Smooth muscle cell (in vitro differentiated cells): ENCODE measurements around the gene FRMD1. TPM values are rescaled to one million over a fixed set of nuclear protein-coding genes. Genes with fewer than 3 reads are reported as not detected.

Source experiments
- DNase-seq: peaks from one replicate; lab custom pipeline; 2025; ENCODE audit not compliant: unreplicated experiment; lab: John Stamatoyannopoulos, UW
- H2AFZ ChIP-seq: fragments of 200-600 bp; sonication (generic); 2 replicates; pipeline ENCODE4 v1.6.0; 2016; ENCODE audit warnings: antibody characterized with exemption, low read depth, mild to moderate bottlenecking
- H3F3A ChIP-seq: fragments of 200-600 bp; sonication (generic); 2 replicates; pipeline ENCODE4 v1.6.0; 2017; ENCODE audit warnings: antibody characterized with exemption, low read depth
- H3K27ac ChIP-seq: fragments of 200-600 bp; sonication (generic); 2 replicates; pipeline ENCODE4 v1.5.1; 2016; ENCODE audit warnings: low read depth, mild to moderate bottlenecking
- H3K27me3 ChIP-seq: fragments of 200-600 bp; sonication (generic); 2 replicates; pipeline ENCODE4 v1.6.1; 2016; ENCODE audit warnings: low read depth, mild to moderate bottlenecking
- H3K36me3 ChIP-seq: fragments of 200-600 bp; sonication (generic); 2 replicates; pipeline ENCODE4 v1.5.1; 2016; ENCODE audit warnings: low read depth
- H3K4me1 ChIP-seq: fragments of 200-600 bp; sonication (generic); 2 replicates; pipeline ENCODE4 v1.5.1; 2016; ENCODE audit warnings: low read depth
- H3K4me2 ChIP-seq: fragments of 200-600 bp; sonication (generic); 2 replicates; pipeline ENCODE4 v1.6.0; 2016; ENCODE audit warnings: mild to moderate bottlenecking
- H3K4me3 ChIP-seq: fragments of 200-600 bp; sonication (generic); 2 replicates; pipeline ENCODE4 v1.5.1; 2016; ENCODE audit warnings: mild to moderate bottlenecking
- H3K79me2 ChIP-seq: fragments of 200-600 bp; sonication (generic); 2 replicates; pipeline ENCODE4 v1.6.0; 2016; ENCODE audit warnings: low read depth, mild to moderate bottlenecking
- H3K9ac ChIP-seq: fragments of 200-600 bp; sonication (generic); 2 replicates; pipeline ENCODE4 v1.6.0; 2016; ENCODE audit warnings: low read depth
- H3K9me3 ChIP-seq: fragments of 200-600 bp; sonication (generic); replicated peaks from 2 replicates; pipeline ENCODE4 v1.5.1; 2016; ENCODE audit warnings: low read depth
- H4K20me1 ChIP-seq: fragments of 200-600 bp; sonication (generic); 2 replicates; pipeline ENCODE4 v1.6.0; 2016; ENCODE audit warnings: low read depth
- WGBS: methylation state at CpG from one replicate; pipeline ENCODE4 v1.1.7; 2016; ENCODE audit warnings: low lambda C conversion rate; 5-methylcytosine and 5-hydroxymethylcytosine counted together
- polyA plus RNA-seq: library from polyadenylated mRNA; unstranded; fragments of >200 nt; fragmentation: Nextera tagmentation; extraction: Ambion mirVana; gene quantifications from 2 replicates; pipeline ENCODE4 v1.2.1, GENCODE V29; 2016
- total RNA-seq: library from RNA; depleted of rRNA; stranded (reverse); fragments of >200 nt; gene quantifications from 2 replicates; pipeline ENCODE4 v1.2.3, GENCODE V29; 2014
- TF ChIP-seq, protein P1 (sequence below): fragments of 200-600 bp; sonication (generic); IDR thresholded peaks from 2 replicates; pipeline ENCODE4 v1.5.1; 2017; ENCODE audit warnings: borderline replicate concordance, mild to moderate bottlenecking, antibody characterized with exemption; ENCODE audit not compliant: insufficient read depth, poor library complexity, severe bottlenecking

Gene FRMD1
- total and polyA plus RNA-seq, 2 experiments from 2014 or later, result not detected

DNA sequence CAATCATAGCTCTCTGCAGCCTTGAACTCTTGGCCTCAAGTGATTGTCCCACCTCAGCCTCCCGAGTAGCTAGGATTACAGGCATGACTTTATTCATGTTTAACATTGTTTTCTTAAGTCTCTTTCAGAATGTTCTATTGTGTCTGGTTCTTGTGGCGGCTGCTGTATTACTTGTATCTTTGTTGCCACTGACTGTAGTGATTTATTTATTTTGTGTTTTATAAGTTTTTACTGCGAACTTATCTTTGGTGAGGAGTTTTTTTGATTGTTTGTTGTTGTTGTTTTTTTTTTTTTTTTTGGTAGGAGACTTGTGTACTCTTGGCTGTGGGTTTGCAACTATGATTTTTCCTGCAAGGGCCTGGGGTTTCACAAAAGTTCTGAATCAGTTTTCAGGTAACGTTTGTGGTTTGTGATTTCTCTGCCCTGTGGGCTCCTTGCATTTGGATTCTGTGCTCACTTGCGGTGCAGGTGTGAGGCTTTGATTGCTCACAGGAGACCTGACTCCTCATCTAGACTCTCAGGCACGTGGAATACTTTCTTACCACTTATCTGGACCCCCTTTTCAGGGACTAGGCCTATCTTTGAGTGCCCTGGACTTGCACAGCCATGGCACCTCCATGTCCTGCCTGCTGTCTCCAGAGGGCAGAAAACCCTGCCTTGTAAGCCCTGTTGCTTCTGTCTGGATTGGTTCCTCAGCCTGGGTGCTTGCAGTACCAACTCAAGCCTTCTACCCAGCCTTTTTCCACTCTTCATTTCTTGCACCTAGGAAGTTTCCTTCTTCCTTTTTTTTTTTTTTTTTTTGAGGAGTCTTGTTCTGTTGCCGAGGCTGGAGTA, 56.3 kb downstream of the FRMD1 start:
- no peak overlapping the region for H3K27ac ChIP-seq
- no peaks in the 10 kb centered on the region for H3K9me3 ChIP-seq
- no peak overlapping the region for H3K4me3 ChIP-seq
- H3K4me1 ChIP-seq, result no peaks in the 10 kb centered on the region
- no peak overlapping the region for H3K9ac ChIP-seq
- whole genome bisulfite sequencing, result 77% methylated on average over 7 of the region's 7 CpGs
- H4K20me1 ChIP-seq, result no peaks in the 10 kb centered on the region
- no peak overlapping the region for H2AFZ ChIP-seq
- no peaks in the 10 kb centered on the region for H3K27me3 ChIP-seq
- no peak for DNase-seq
- no peaks in the 10 kb centered on the region for H3F3A ChIP-seq
- H3K4me2 ChIP-seq, result no peak overlapping the region
- no peaks in the 10 kb centered on the region for H3K79me2 ChIP-seq
- TF ChIP-seq, protein P1, sequence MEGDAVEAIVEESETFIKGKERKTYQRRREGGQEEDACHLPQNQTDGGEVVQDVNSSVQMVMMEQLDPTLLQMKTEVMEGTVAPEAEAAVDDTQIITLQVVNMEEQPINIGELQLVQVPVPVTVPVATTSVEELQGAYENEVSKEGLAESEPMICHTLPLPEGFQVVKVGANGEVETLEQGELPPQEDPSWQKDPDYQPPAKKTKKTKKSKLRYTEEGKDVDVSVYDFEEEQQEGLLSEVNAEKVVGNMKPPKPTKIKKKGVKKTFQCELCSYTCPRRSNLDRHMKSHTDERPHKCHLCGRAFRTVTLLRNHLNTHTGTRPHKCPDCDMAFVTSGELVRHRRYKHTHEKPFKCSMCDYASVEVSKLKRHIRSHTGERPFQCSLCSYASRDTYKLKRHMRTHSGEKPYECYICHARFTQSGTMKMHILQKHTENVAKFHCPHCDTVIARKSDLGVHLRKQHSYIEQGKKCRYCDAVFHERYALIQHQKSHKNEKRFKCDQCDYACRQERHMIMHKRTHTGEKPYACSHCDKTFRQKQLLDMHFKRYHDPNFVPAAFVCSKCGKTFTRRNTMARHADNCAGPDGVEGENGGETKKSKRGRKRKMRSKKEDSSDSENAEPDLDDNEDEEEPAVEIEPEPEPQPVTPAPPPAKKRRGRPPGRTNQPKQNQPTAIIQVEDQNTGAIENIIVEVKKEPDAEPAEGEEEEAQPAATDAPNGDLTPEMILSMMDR, result no peak
- H3K36me3 ChIP-seq, result no peaks in the 10 kb centered on the region

DNA sequence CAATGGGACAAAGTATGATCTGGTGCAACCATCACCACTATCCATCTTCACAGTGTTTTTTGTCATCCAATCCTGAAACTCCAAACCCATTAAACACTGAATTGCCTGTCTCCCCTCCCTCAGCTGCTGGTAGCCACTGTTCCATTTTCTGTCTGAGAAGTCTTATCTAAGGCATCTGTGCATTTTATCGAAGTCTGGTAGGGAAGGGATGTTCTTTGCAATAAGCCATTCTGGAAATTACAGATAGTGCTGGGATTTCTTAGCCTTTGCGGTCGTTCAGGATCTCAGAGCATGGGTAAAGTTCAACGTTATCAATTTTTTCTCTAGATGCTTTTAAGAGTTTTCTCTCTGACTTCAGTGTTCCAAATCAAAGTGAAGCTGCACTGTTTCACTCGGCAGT, 57.4 kb downstream of the FRMD1 start:
- H3K9ac ChIP-seq, result no peak overlapping the region
- no peaks in the 10 kb centered on the region for H3K27me3 ChIP-seq
- no peaks in the 10 kb centered on the region for H3K4me1 ChIP-seq
- H2AFZ ChIP-seq, result peak overlapping the region; percentile 51
- H3K4me3 ChIP-seq, result no peak overlapping the region
- H3K4me2 ChIP-seq, result no peak overlapping the region
- WGBS, result 21% methylated on average over 5 of the region's 5 CpGs
- no peaks in the 10 kb centered on the region for H3K36me3 ChIP-seq
- no peaks in the 10 kb centered on the region for H3F3A ChIP-seq
- no peaks in the 10 kb centered on the region for H3K79me2 ChIP-seq
- H3K9me3 ChIP-seq, result no peaks in the 10 kb centered on the region
- no peak overlapping the region for H3K27ac ChIP-seq
- DNase-seq, result no peak
- no peaks in the 10 kb centered on the region for H4K20me1 ChIP-seq
- TF ChIP-seq, protein P1, result no peak

DNA sequence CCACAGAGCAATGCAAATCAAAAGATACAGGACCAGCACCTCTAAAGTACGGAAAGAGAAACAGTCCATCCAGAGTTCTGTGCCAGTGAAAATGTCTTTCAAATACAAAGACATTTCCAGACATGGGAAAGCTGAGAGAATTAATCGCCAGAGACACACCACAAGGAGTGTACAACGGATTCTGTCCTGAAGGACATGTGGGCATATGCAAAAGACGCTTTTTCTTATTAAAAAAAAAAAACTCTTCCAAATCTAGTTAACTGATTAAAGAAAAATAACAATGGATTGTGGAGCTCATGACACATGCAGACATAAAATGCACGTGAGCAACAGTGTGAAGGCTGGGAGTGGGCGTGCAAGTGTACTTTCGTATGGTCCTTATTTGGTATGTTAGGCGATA, 58.8 kb downstream of the FRMD1 start:
- H3K9ac ChIP-seq, result no peak overlapping the region
- H3K4me1 ChIP-seq, result no peaks in the 10 kb centered on the region
- WGBS, result 92% methylated on average over 8 of the region's 8 CpGs
- H3K27ac ChIP-seq, result no peak overlapping the region
- H4K20me1 ChIP-seq, result no peaks in the 10 kb centered on the region
- no peak overlapping the region for H2AFZ ChIP-seq
- DNase-seq, result no peak
- H3K9me3 ChIP-seq, result peaks cover 3% of the 10 kb centered on the region
- TF ChIP-seq, protein P1, result no peak
- no peaks in the 10 kb centered on the region for H3F3A ChIP-seq
- H3K36me3 ChIP-seq, result no peaks in the 10 kb centered on the region
- no peak overlapping the region for H3K4me3 ChIP-seq
- H3K27me3 ChIP-seq, result no peaks in the 10 kb centered on the region
- no peaks in the 10 kb centered on the region for H3K79me2 ChIP-seq
- H3K4me2 ChIP-seq, result no peak overlapping the region

DNA sequence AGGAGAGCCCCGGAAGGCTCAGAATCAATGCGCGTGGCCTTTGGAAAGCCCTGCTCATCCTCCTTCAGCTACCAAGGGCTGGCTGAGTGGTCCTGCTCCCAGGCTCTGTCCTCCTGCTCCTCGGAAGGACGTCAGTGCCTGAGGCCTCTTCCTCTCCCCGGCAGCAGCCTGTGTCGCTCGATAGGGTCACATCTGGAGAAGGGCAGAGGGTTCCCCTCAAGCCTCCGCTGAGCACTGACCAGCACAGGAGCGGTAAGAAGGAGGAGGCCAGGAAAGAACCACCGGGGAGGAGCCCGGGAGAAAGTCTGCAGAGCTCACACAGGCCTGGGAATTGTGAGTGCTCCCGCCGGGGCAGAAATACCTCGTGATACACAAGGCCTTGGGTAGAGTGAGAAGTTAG, 60.3 kb downstream of the FRMD1 start:
- Histone ChIP-seq H3K27ac (no peak overlapping the region), H3K36me3 (no peaks in the 10 kb centered on the region), H3K27me3 (no peaks in the 10 kb centered on the region), H3F3A (no peaks in the 10 kb centered on the region), H3K4me1 (no peaks in the 10 kb centered on the region), H3K9ac (no peak overlapping the region), H3K4me2 (no peak overlapping the region), H3K4me3 (no peak overlapping the region), H3K9me3 (peaks cover 3% of the 10 kb centered on the region), H2AFZ (no peak overlapping the region), H3K79me2 (no peaks in the 10 kb centered on the region), H4K20me1 (no peaks in the 10 kb centered on the region)
- TF ChIP-seq, protein P1, result no peak
- no peak for DNase-seq
- 92% methylated on average over 15 of the region's 15 CpGs for WGBS
